Measurements from ENCODE around the gene MUC5B.

DNA sequence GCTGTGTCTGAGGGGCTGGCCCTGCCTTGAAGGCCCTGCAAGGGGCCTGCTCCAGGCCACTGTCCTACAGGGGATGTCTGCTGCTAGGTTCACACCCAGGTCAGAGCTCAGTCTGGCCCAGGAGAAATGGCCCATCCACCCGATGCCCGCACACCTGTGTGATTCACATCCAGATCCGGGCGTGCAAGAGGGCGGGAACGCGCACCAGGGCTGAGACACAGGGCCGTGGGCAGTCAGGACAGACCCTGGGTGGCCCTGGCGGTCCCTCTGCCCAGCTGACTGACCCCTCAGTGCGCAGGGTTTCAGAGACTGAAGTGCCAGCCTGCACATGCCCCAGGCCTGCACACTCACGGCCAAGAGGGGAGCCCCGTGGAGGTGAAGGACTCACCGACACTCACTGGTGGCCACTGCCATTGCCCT lies 79.2 kb downstream of the MUC5B start:
- TF ChIP-seq POLR2AphosphoS5 (IDR thresholded peaks at IDR 0.05; ENCODE audit: insufficient read depth, low read depth, low read length) (no peak), EZH2 (IDR thresholded peaks at IDR 0.05; ENCODE audit: borderline replicate concordance, low read depth, low read length, severe bottlenecking) (no peak)
- TF ChIP-seq, protein P1, sequence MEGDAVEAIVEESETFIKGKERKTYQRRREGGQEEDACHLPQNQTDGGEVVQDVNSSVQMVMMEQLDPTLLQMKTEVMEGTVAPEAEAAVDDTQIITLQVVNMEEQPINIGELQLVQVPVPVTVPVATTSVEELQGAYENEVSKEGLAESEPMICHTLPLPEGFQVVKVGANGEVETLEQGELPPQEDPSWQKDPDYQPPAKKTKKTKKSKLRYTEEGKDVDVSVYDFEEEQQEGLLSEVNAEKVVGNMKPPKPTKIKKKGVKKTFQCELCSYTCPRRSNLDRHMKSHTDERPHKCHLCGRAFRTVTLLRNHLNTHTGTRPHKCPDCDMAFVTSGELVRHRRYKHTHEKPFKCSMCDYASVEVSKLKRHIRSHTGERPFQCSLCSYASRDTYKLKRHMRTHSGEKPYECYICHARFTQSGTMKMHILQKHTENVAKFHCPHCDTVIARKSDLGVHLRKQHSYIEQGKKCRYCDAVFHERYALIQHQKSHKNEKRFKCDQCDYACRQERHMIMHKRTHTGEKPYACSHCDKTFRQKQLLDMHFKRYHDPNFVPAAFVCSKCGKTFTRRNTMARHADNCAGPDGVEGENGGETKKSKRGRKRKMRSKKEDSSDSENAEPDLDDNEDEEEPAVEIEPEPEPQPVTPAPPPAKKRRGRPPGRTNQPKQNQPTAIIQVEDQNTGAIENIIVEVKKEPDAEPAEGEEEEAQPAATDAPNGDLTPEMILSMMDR (IDR thresholded peaks at IDR 0.05; ENCODE audit: extremely low read depth in 1 of 2, insufficient read depth in 1 of 2, low read depth in 1 of 2, low read length in 2 of 2): no peak

Measured in endothelial cell of umbilical vein (primary cell).